Breast epithelium (tissue), 4 donors: ENCODE results near the gene PDCD5. TPM values are rescaled to one million over a fixed set of nuclear protein-coding genes. Genes with fewer than 3 reads are reported as not detected.

Experiments
- DNase-seq, 2 donors: peaks; one replicate each; pipeline ENCODE4 v3.0.0-alpha.2; 2019; ENCODE audit warnings: low spot score in 2 of 2
- H3K27ac ChIP-seq, 2 donors: fragments of 200-600 bp; sonication (generic) in 1 of 2; one replicate each; pipeline ENCODE4 v1.5.1; 2016 to 2019; ENCODE audit warnings: mild to moderate bottlenecking in 1 of 2
- H3K27me3 ChIP-seq, 2 donors: fragments of 200-600 bp; sonication (generic) in 1 of 2; one replicate each; pipeline versions ENCODE4 v1.5.1 to v1.6.0; 2017 to 2019; ENCODE audit warnings: control low read depth in 1 of 2, mild to moderate bottlenecking in 1 of 2
- H3K36me3 ChIP-seq: fragments of 200-600 bp; one replicate; pipeline ENCODE4 v1.5.1; 2019
- H3K4me1 ChIP-seq, 2 donors: fragments of 200-600 bp; sonication (generic); one replicate each; pipeline ENCODE4 v1.5.1; 2016 to 2019; ENCODE audit warnings: control low read depth in 1 of 2
- H3K4me3 ChIP-seq, 3 donors: fragments of 200-600 bp; sonication (generic); 1 replicate in 2 of 3; 2 replicates in 1 of 3; pipeline ENCODE4 v1.5.1; 2016 to 2019; ENCODE audit warnings: mild to moderate bottlenecking in 3 of 3, moderate library complexity in 2 of 3
- H3K9me3 ChIP-seq, 2 donors: fragments of 200-600 bp; sonication (generic) in 1 of 2; one replicate each; pipeline ENCODE4 v1.5.1; 2016 to 2019; ENCODE audit warnings: control low read depth in 1 of 2
- CTCF ChIP-seq, 3 donors: fragments of 450-650 bp; IDR thresholded peaks; one replicate each; pipeline ENCODE4 v1.5.1; 2016 to 2017; ENCODE audit warnings: antibody characterized with exemption in 3 of 3, mild to moderate bottlenecking in 3 of 3, moderate library complexity in 3 of 3
- POLR2A ChIP-seq: fragments of 450-650 bp; IDR thresholded peaks from one replicate; pipeline ENCODE4 v1.6.1; 2016; ENCODE audit warnings: antibody characterized with exemption, mild to moderate bottlenecking, moderate library complexity
- POLR2AphosphoS5 ChIP-seq, 3 donors: sonication (generic); formaldehyde crosslinking; IDR thresholded peaks; one replicate each; pipeline ENCODE4 v1.6.1; 2017; ENCODE audit warnings: antibody characterized with exemption in 3 of 3
- intact Hi-C: fragments of 100-400 bp; cut with DNase I; formaldehyde crosslinking; loops from one replicate; pipeline ENCODE4 v1.15.1; 2023; ENCODE audit warnings: low total_unique reads
- total RNA-seq, 3 donors: library from RNA; depleted of rRNA; stranded (reverse); fragments of >200 nt; gene quantifications; one replicate each; pipeline ENCODE4 v1.1.0, GENCODE V29; 2016

The PDCD5 gene
- total RNA-seq, 3 donors from 2014 or later = 82.8 to 93.7 (median 89.3) TPM

GRCh38 chr19:32542477-32543108 is 38.4 kb upstream of the PDCD5 start:
- no peak for TF ChIP-seq POLR2A
- TF ChIP-seq CTCF (IDR thresholded peaks at IDR 0.05) = no peak
- TF ChIP-seq POLR2AphosphoS5 (IDR thresholded peaks at IDR 0.05) = no peak
- no peak for DNase-seq
- Histone ChIP-seq H3K27me3 (peaks cover 0 to 12% of the 10 kb centered on the region in 2 donors), H3K4me1 (no peaks in the 10 kb centered on the region), H3K27ac (no peak overlapping the region), H3K4me3 (no peak overlapping the region), H3K9me3 (no peaks in the 10 kb centered on the region), H3K36me3 (no peaks in the 10 kb centered on the region)
- intact Hi-C loops = no loop called here

GRCh38 chr19:32543115-32543900 is 37.7 kb upstream of the PDCD5 start:
- H3K9me3 ChIP-seq = no peaks in the 10 kb centered on the region
- intact Hi-C loops = no loop called here
- H3K27me3 ChIP-seq = peaks cover 0 to 9% of the 10 kb centered on the region in 2 donors
- TF ChIP-seq POLR2AphosphoS5 (IDR thresholded peaks at IDR 0.05) = no peak
- TF ChIP-seq POLR2A = no peak
- TF ChIP-seq CTCF (IDR thresholded peaks at IDR 0.05) = no peak
- H3K27ac ChIP-seq = no peak overlapping the region
- no peaks in the 10 kb centered on the region for H3K4me1 ChIP-seq
- H3K4me3 ChIP-seq = no peak overlapping the region
- no peaks in the 10 kb centered on the region for H3K36me3 ChIP-seq
- no peak for DNase-seq

GRCh38 chr19:32544917-32545316 is 36.1 kb upstream of the PDCD5 start:
- no peak for DNase-seq
- intact Hi-C loops = no loop called here
- H3K27ac ChIP-seq = no peak overlapping the region

GRCh38 chr19:32550666-32551065 is 30.3 kb upstream of the PDCD5 start:
- Histone ChIP-seq H3K4me3 (no peak overlapping the region), H3K27ac (no peak overlapping the region), H3K4me1 (no peaks in the 10 kb centered on the region), H3K36me3 (no peaks in the 10 kb centered on the region), H3K9me3 (no peaks in the 10 kb centered on the region), H3K27me3 (no peaks in the 10 kb centered on the region)
- DNase-seq = no peak
- TF ChIP-seq CTCF (IDR thresholded peaks at IDR 0.05) (no peak), POLR2AphosphoS5 (IDR thresholded peaks at IDR 0.05) (no peak), POLR2A (no peak)
- intact Hi-C loops = no loop called here

More at GRCh38 chr19:32544917-32545316, 36.1 kb upstream of the PDCD5 start:
- H3K9me3 ChIP-seq = no peaks in the 10 kb centered on the region
- no peaks in the 10 kb centered on the region for H3K4me1 ChIP-seq
- H3K36me3 ChIP-seq = no peaks in the 10 kb centered on the region
- no peak overlapping the region for H3K4me3 ChIP-seq
- no peak for TF ChIP-seq POLR2A
- no peak for TF ChIP-seq CTCF (IDR thresholded peaks at IDR 0.05)
- TF ChIP-seq POLR2AphosphoS5 (IDR thresholded peaks at IDR 0.05) = no peak
- peaks cover 0 to 6% of the 10 kb centered on the region in 2 donors for H3K27me3 ChIP-seq

GRCh38 chr19:32555786-32556185 is 25.2 kb upstream of the PDCD5 start:
- Histone ChIP-seq H3K9me3 (no peaks in the 10 kb centered on the region), H3K27me3 (no peaks in the 10 kb centered on the region), H3K36me3 (no peaks in the 10 kb centered on the region), H3K4me1 (no peaks in the 10 kb centered on the region), H3K27ac (no peak overlapping the region), H3K4me3 (no peak overlapping the region)
- DNase-seq = no peak
- intact Hi-C loops = no loop called here
- no peak for TF ChIP-seq POLR2A
- TF ChIP-seq CTCF (IDR thresholded peaks at IDR 0.05) = no peak
- TF ChIP-seq POLR2AphosphoS5 (IDR thresholded peaks at IDR 0.05) = no peak
